ENCODE data around the gene DOCK11. TPM values are rescaled to one million over a fixed set of nuclear protein-coding genes. Genes with fewer than 3 reads are reported as not detected.

The DOCK11 gene
- polyA plus RNA-seq, 1 of the 3 experiments (the other 2 are of a cell fraction), result 34.8 TPM

DNA sequence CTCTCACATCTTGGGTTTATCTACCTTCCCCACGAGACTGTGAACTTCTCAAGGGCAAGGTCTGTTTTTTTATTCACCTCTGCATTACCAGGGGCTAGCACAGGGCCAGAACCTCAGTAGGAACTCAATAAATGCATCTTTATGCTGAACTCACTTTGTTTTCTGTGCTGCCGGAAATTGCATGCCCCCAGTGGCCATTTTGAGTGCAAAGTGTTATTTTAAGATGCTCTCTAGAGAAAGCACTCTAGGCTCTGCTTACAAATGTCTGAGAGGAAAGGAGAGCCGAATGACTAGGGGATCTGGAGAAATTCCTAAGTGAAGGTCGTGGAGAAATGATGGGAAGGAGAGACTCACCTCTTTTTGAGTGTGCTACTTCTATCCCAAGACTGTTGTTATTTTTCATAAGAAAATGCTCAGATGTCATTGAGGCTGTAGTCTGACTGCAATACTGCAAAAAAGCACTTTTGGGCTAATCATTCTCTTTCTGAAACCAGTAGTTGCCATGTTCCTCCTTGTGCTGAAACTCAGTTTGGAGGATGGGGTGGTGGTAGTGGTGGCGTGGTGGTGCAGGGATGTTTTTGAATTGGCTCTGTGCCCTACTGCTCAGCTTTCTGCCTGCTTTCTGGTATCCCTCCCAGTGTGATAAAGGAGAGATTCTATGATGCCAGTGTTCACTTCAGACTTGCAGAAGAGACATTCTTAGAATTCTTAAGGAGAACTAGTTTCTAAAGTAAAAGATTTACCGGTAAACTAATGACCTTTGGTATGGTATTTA lies 41.3 kb downstream of the DOCK11 start (continued):
- no peak; the same call in 1 of the 2 replicates for TF ChIP-seq RXRA (IDR thresholded peaks at IDR 0.05; ENCODE audit: borderline replicate concordance, low read depth)
- TF ChIP-seq, protein P1, sequence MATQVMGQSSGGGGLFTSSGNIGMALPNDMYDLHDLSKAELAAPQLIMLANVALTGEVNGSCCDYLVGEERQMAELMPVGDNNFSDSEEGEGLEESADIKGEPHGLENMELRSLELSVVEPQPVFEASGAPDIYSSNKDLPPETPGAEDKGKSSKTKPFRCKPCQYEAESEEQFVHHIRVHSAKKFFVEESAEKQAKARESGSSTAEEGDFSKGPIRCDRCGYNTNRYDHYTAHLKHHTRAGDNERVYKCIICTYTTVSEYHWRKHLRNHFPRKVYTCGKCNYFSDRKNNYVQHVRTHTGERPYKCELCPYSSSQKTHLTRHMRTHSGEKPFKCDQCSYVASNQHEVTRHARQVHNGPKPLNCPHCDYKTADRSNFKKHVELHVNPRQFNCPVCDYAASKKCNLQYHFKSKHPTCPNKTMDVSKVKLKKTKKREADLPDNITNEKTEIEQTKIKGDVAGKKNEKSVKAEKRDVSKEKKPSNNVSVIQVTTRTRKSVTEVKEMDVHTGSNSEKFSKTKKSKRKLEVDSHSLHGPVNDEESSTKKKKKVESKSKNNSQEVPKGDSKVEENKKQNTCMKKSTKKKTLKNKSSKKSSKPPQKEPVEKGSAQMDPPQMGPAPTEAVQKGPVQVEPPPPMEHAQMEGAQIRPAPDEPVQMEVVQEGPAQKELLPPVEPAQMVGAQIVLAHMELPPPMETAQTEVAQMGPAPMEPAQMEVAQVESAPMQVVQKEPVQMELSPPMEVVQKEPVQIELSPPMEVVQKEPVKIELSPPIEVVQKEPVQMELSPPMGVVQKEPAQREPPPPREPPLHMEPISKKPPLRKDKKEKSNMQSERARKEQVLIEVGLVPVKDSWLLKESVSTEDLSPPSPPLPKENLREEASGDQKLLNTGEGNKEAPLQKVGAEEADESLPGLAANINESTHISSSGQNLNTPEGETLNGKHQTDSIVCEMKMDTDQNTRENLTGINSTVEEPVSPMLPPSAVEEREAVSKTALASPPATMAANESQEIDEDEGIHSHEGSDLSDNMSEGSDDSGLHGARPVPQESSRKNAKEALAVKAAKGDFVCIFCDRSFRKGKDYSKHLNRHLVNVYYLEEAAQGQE (IDR thresholded peaks at IDR 0.05; ENCODE audit: low read depth, low read length), result no peak
- TF ChIP-seq YY1 (IDR thresholded peaks at IDR 0.05; ENCODE audit: low read depth), result peak; percentile 67; the same call in 1 of the 2 replicates
- TF ChIP-seq, protein P2, sequence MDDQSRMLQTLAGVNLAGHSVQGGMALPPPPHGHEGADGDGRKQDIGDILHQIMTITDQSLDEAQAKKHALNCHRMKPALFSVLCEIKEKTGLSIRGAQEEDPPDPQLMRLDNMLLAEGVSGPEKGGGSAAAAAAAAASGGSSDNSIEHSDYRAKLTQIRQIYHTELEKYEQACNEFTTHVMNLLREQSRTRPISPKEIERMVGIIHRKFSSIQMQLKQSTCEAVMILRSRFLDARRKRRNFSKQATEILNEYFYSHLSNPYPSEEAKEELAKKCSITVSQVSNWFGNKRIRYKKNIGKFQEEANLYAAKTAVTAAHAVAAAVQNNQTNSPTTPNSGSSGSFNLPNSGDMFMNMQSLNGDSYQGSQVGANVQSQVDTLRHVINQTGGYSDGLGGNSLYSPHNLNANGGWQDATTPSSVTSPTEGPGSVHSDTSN (IDR thresholded peaks at IDR 0.05), result 0 out of 2 replicates have a peak, but pooled peaks have one; percentile 6
- no peak for TF ChIP-seq IRF3 (IDR thresholded peaks at IDR 0.05; ENCODE audit: low read depth, low read length)

DNA sequence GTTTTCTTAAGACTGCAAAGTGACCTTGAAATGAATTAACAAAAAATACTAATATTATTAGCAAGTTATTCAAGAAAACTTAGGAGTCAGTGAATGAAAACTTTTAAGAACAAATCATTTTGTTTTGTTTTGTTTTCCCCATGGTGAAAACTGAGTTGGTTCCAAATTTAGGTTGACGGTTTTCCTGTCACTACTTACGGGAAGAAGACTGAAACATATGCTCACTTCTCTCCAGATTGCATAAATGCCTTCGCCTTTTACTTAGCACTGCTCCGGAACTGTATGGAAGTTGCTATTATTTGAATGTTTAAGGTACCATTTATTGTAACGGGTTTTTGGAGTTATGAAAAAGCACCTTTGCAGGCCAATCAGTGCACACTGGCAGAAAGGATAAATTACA lies 42.8 kb downstream of the DOCK11 start:
- 45% methylated on average over 5 of the region's 5 CpGs for WGBS (ENCODE audit: low lambda C conversion rate)
- ChIA-PET CTCF (interaction anchor here (0.8 to 1.5 kb wide), 2 partner anchors 21 to 82 kb away, joined by 3 read pairs; no protein-coding TSS in a partner anchor), POLR2A (no interaction called here)
- peaks cover 0 to 5% of the 10 kb centered on the region in 2 experiments for H3K36me3 ChIP-seq (replicated peaks in 1 of 2; ENCODE audit: control insufficient read depth in 1 of 2, insufficient read depth in 2 of 2, low read length in 1 of 2)
- H3K27ac ChIP-seq (ENCODE audit: low read depth in 2 of 2, low read length in 1 of 2), result peak overlapping the region; percentile 63 to 71; a peak in 2 of 4 replicates
- H3K9me2 ChIP-seq, result no peaks in the 10 kb centered on the region
- TF ChIP-seq TEAD4 (IDR thresholded peaks at IDR 0.05; ENCODE audit: borderline replicate concordance, insufficient read depth) (no peak), RAD21 (IDR thresholded peaks at IDR 0.05; ENCODE audit: low read length) (no peak)
- H3K4me2 ChIP-seq, result no peak overlapping the region
- peaks cover 8% of the 10 kb centered on the region for H3F3A ChIP-seq (replicated peaks; ENCODE audit: insufficient read depth)
- H3K27me3 ChIP-seq (ENCODE audit: insufficient read depth), result no peaks in the 10 kb centered on the region
- DNase-seq, result no peak
- no peaks in the 10 kb centered on the region; a peak in 2 of 4 replicates for H3K4me1 ChIP-seq (ENCODE audit: control insufficient read depth in 1 of 2, insufficient read depth in 2 of 2, low read depth in 1 of 2, low read length in 1 of 2)
- no peaks in the 10 kb centered on the region; the same call in 1 of the 2 replicates for H3K79me2 ChIP-seq (ENCODE audit: insufficient read depth)
- H3K9me3 ChIP-seq, result no peaks in the 10 kb centered on the region
- no peak overlapping the region for H3K9ac ChIP-seq
- H3K4me3 ChIP-seq (ENCODE audit: low read depth in 2 of 2, low read length in 1 of 2), result no peak overlapping the region
- no peaks in the 10 kb centered on the region for H4K20me1 ChIP-seq (ENCODE audit: insufficient read depth)
- H2AFZ ChIP-seq (ENCODE audit: low read depth), result no peak overlapping the region
